SK-N-SH (cell line): ENCODE results near the gene CTDP1. TPM values are rescaled to one million over a fixed set of nuclear protein-coding genes. Genes with fewer than 3 reads are reported as not detected.

Experiments used
- CTCF ChIA-PET: fragments of 300-600, 350-600 bp; formaldehyde crosslinking; extraction: SDS; loops from one replicate; lab custom pipeline; 2021; lab: Yijun Ruan, JAX
- POLR2A ChIA-PET: fragments of 350-600 bp; sonication (Branson Sonifier 250); formaldehyde crosslinking; extraction: SDS; loops from one replicate; lab custom pipeline; 2020; ENCODE audit warnings: antibody characterized with exemption, inconsistent platforms; lab: Yijun Ruan, JAX
- DNase-seq: peaks from one replicate; pipeline ENCODE4 v3.0.0; 2012
- H2AFZ ChIP-seq: fragments of 200-600 bp; sonication (generic); 2 replicates; pipeline ENCODE4 v1.8.1; 2016; ENCODE audit warnings: antibody characterized with exemption, mild to moderate bottlenecking, low read depth
- H3F3A ChIP-seq: fragments of 200-600 bp; sonication (generic); replicated peaks from 2 replicates; pipeline ENCODE3; 2016; ENCODE audit warnings: antibody characterized with exemption, mild to moderate bottlenecking; ENCODE audit not compliant: insufficient read depth
- H3K27ac ChIP-seq, 2 experiments: fragments of 200-500 bp in 1 of 2; fragments of 200-600 bp in 1 of 2; sonication (Bioruptor generic) in 1 of 2; sonication (generic), shearing (Covaris generic) in 1 of 2; 2 replicates each; pipeline versions ENCODE4 v1.5.1 to v1.6.1; 2014 to 2016; ENCODE audit warnings: low read depth in 2 of 2, inconsistent platforms in 1 of 2, low read length in 1 of 2, mild to moderate bottlenecking in 1 of 2, mixed read lengths in 1 of 2
- H3K27me3 ChIP-seq: fragments of 200-600 bp; sonication (generic), shearing (Covaris generic); 2 replicates; pipeline ENCODE4 v1.6.1; 2016; ENCODE audit warnings: mixed run types; ENCODE audit not compliant: insufficient read depth
- H3K36me3 ChIP-seq, 2 experiments: fragments of 200-500 bp in 1 of 2; fragments of 200-600 bp in 1 of 2; sonication (Bioruptor generic) in 1 of 2; sonication (generic) in 1 of 2; replicated peaks in 1 of 2; 2 replicates each; pipeline versions ENCODE3 to v1.5.1; 2014 to 2016; ENCODE audit warnings: low read length in 1 of 2, mild to moderate bottlenecking in 1 of 2; ENCODE audit not compliant: insufficient read depth in 2 of 2, control insufficient read depth in 1 of 2
- H3K4me1 ChIP-seq, 2 experiments: fragments of 200-500 bp in 1 of 2; fragments of 200-600 bp in 1 of 2; sonication (Bioruptor generic) in 1 of 2; sonication (generic), shearing (Covaris generic) in 1 of 2; 2 replicates each; pipeline versions ENCODE4 v1.5.1 to v1.6.1; 2014 to 2016; ENCODE audit warnings: low read depth in 1 of 2, low read length in 1 of 2, mixed run types in 1 of 2; ENCODE audit not compliant: insufficient read depth in 2 of 2, control insufficient read depth in 1 of 2
- H3K4me2 ChIP-seq: fragments of 200-600 bp; sonication (generic), shearing (Covaris generic); 2 replicates; pipeline ENCODE4 v1.6.1; 2017; ENCODE audit warnings: mixed run types
- H3K4me3 ChIP-seq, 2 experiments: fragments of 200-500 bp in 1 of 2; fragments of 200-600 bp in 1 of 2; sonication (Bioruptor generic) in 1 of 2; sonication (generic), shearing (Covaris generic) in 1 of 2; 2 replicates each; pipeline versions ENCODE4 v1.5.1 to v1.8.1; 2014 to 2016; ENCODE audit warnings: low read depth in 2 of 2, inconsistent platforms in 1 of 2, low read length in 1 of 2, mild to moderate bottlenecking in 1 of 2, mixed read lengths in 1 of 2, moderate library complexity in 1 of 2
- H3K79me2 ChIP-seq: fragments of 200-600 bp; sonication (generic); 2 replicates; pipeline ENCODE4 v1.8.1; 2017; ENCODE audit warnings: mild to moderate bottlenecking; ENCODE audit not compliant: insufficient read depth
- H3K9ac ChIP-seq: fragments of 200-600 bp; sonication (generic); 2 replicates; pipeline ENCODE4 v1.6.1; 2017; ENCODE audit warnings: mixed run types
- H3K9me2 ChIP-seq: fragments of 200-600 bp; sonication (generic); 2 replicates; pipeline ENCODE4 v1.6.1; 2017; ENCODE audit warnings: mixed run types
- H3K9me3 ChIP-seq: fragments of 200-600 bp; sonication (generic); 2 replicates; pipeline ENCODE4 v1.6.1; 2017; ENCODE audit warnings: mixed run types, mild to moderate bottlenecking, moderate library complexity
- H4K20me1 ChIP-seq: fragments of 200-600 bp; sonication (generic); 2 replicates; pipeline ENCODE4 v1.6.1; 2017; ENCODE audit warnings: mild to moderate bottlenecking, mixed run types; ENCODE audit not compliant: insufficient read depth
- CHD2 ChIP-seq: fragments of 150-350 bp; IDR thresholded peaks from 2 replicates; pipeline ENCODE4 v1.6.1; 2018; ENCODE audit warnings: low read length; ENCODE audit not compliant: partially characterized antibody
- ELF1 ChIP-seq: IDR thresholded peaks from 2 replicates; pipeline ENCODE4 v1.4.0; 2012
- EZH2phosphoT487 ChIP-seq: fragments of 200-600 bp; sonication (generic); IDR thresholded peaks from 2 replicates; pipeline ENCODE4 v1.6.1; 2017; ENCODE audit warnings: low read depth, mixed run types, mild to moderate bottlenecking, antibody characterized with exemption, moderate library complexity, borderline replicate concordance
- FOXJ3 ChIP-seq: sonication (generic); formaldehyde crosslinking; IDR thresholded peaks from 2 replicates; pipeline ENCODE4 v1.5.1; 2020; ENCODE audit warnings: mild to moderate bottlenecking, missing genetic modification reagents
- GABPA ChIP-seq: IDR thresholded peaks from 2 replicates; pipeline ENCODE4 v1.4.0; 2012; ENCODE audit warnings: low read depth, mild to moderate bottlenecking
- GATA2 ChIP-seq: sonication (generic); formaldehyde crosslinking; IDR thresholded peaks from 2 replicates; pipeline ENCODE4 v1.5.0; 2020; ENCODE audit warnings: mild to moderate bottlenecking, missing genetic modification reagents
- JUND ChIP-seq: IDR thresholded peaks from 2 replicates; pipeline ENCODE4 v1.4.0; 2012
- MEF2A ChIP-seq: IDR thresholded peaks from 2 replicates; pipeline ENCODE4 v1.4.0; 2012; ENCODE audit warnings: low read depth, borderline replicate concordance
- MXI1 ChIP-seq: IDR thresholded peaks from 2 replicates; pipeline ENCODE4 v1.6.1; 2012; ENCODE audit warnings: mild to moderate bottlenecking, low read depth, low read length, improper control_type of control experiment
- NFIC ChIP-seq: IDR thresholded peaks from 2 replicates; pipeline ENCODE4 v1.4.0; 2012; ENCODE audit warnings: borderline replicate concordance
- POLR2AphosphoS5 ChIP-seq: IDR thresholded peaks from 2 replicates; pipeline ENCODE4 v1.6.1; 2012; ENCODE audit warnings: low read depth, low read length
- RAD21 ChIP-seq: IDR thresholded peaks from 2 replicates; pipeline ENCODE4 v1.6.1; 2012; ENCODE audit warnings: mild to moderate bottlenecking, low read length
- RFX5 ChIP-seq: IDR thresholded peaks from 2 replicates; pipeline ENCODE4 v1.6.1; 2012; ENCODE audit warnings: mild to moderate bottlenecking, improper control_type of control experiment, low read length
- ZBTB33 ChIP-seq: IDR thresholded peaks from 2 replicates; pipeline ENCODE4 v1.4.0; 2012; ENCODE audit warnings: low read depth, borderline replicate concordance
- WGBS: methylation state at CpG from one replicate; pipeline ENCODE4 v1.1.6; 2017; ENCODE audit warnings: low lambda C conversion rate; 5-methylcytosine and 5-hydroxymethylcytosine counted together
- polyA plus RNA-seq, 3 experiments: library from polyadenylated mRNA; depleted of rRNA; stranded (reverse); fragments of >200 nt; gene quantifications; 2 replicates each; pipeline ENCODE4 v1.2.3, GENCODE V29; 2012
- TF ChIP-seq, protein P1 (sequence below): fragments of 150-350 bp; IDR thresholded peaks from 2 replicates; pipeline ENCODE4 v1.6.1; 2016; ENCODE audit warnings: mild to moderate bottlenecking, low read depth, low read length
- TF ChIP-seq, protein P2 (sequence below): IDR thresholded peaks from 2 replicates; pipeline ENCODE4; 2012
- TF ChIP-seq, protein P3 (sequence below): IDR thresholded peaks from 2 replicates; pipeline ENCODE4 v1.4.0; 2012; ENCODE audit warnings: low read depth

CTDP1 gene
- polyA plus RNA-seq, 1 of the 3 experiments (the other 2 are of a cell fraction) = 15.6 TPM

GRCh38 chr18:79765491-79766245 is 86.1 kb downstream of the CTDP1 start:
- no peaks in the 10 kb centered on the region for H3K36me3 ChIP-seq
- H3K9me2 ChIP-seq = no peaks in the 10 kb centered on the region
- no peak overlapping the region for H3K9ac ChIP-seq
- no peak for DNase-seq
- H3K4me2 ChIP-seq = no peak overlapping the region
- H3K27me3 ChIP-seq = peaks cover 29% of the 10 kb centered on the region; the same call in 1 of the 2 replicates
- CTCF ChIA-PET = interaction anchor here (0.8 kb wide), 2 partner anchors 8 to 18 kb away, joined by 3 read pairs; no protein-coding TSS in a partner anchor
- no peaks in the 10 kb centered on the region for H4K20me1 ChIP-seq
- H3K4me1 ChIP-seq = no peaks in the 10 kb centered on the region; a peak in 1 of 4 replicates
- H3F3A ChIP-seq = no peaks in the 10 kb centered on the region
- no peak overlapping the region for H3K27ac ChIP-seq
- H3K9me3 ChIP-seq = no peaks in the 10 kb centered on the region
- POLR2A ChIA-PET = no interaction called here
- TF ChIP-seq MEF2A = no peak
- no peak for TF ChIP-seq ZBTB33
- no peak for TF ChIP-seq RFX5
- TF ChIP-seq FOXJ3 (CRISPR knock-in tag) = no peak
- TF ChIP-seq MXI1 = no peak
- H3K79me2 ChIP-seq = no peaks in the 10 kb centered on the region
- H2AFZ ChIP-seq = no peak overlapping the region
- no peak overlapping the region for H3K4me3 ChIP-seq
- 12% methylated on average over 12 of the region's 14 CpGs for WGBS

DNA sequence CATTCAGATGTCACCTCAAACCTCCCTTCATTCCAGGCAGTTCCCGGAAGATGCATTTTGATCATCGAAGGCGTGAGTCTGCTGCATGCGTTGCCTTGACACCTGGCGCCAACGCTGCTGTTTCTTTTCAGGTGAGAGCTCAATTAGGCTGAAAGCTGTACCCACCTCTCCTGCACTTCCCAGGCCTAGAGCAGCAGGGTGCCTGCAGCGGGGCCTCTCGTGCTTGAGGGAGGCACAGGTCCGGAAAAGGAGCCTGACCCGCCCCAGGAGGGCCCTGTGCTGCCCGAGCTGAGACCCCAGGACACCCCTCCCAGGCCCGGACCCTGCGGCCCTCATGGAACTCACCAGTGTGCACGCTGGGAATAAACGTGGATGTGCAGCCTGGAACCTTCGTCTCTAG is 86.7 kb downstream of the CTDP1 start:
- 17% methylated on average over 15 of the region's 16 CpGs for WGBS

More for the DNA sequence above, 86.7 kb downstream of the CTDP1 start:
- Histone ChIP-seq H3K9ac (no peak overlapping the region), H3K4me2 (no peak overlapping the region), H3K27ac (no peak overlapping the region), H3F3A (no peaks in the 10 kb centered on the region), H3K4me1 (no peaks in the 10 kb centered on the region; a peak in 1 of 4 replicates), H3K27me3 (peaks cover 29% of the 10 kb centered on the region; the same call in 1 of the 2 replicates), H3K79me2 (no peaks in the 10 kb centered on the region), H3K9me2 (no peaks in the 10 kb centered on the region), H2AFZ (no peak overlapping the region), H3K4me3 (no peak overlapping the region), H3K9me3 (no peaks in the 10 kb centered on the region), H3K36me3 (no peaks in the 10 kb centered on the region), H4K20me1 (no peaks in the 10 kb centered on the region)
- POLR2A ChIA-PET = no interaction called here
- no peak for DNase-seq
- TF ChIP-seq, protein P1, sequence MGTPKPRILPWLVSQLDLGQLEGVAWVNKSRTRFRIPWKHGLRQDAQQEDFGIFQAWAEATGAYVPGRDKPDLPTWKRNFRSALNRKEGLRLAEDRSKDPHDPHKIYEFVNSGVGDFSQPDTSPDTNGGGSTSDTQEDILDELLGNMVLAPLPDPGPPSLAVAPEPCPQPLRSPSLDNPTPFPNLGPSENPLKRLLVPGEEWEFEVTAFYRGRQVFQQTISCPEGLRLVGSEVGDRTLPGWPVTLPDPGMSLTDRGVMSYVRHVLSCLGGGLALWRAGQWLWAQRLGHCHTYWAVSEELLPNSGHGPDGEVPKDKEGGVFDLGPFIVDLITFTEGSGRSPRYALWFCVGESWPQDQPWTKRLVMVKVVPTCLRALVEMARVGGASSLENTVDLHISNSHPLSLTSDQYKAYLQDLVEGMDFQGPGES = no peak
- TF ChIP-seq CHD2 (no peak), MXI1 (no peak), NFIC (no peak), GATA2 (CRISPR knock-in tag) (no peak), RAD21 (no peak), GABPA (no peak), POLR2AphosphoS5 (no peak), JUND (no peak), EZH2phosphoT487 (no peak), ELF1 (no peak)
- TF ChIP-seq, protein P2, sequence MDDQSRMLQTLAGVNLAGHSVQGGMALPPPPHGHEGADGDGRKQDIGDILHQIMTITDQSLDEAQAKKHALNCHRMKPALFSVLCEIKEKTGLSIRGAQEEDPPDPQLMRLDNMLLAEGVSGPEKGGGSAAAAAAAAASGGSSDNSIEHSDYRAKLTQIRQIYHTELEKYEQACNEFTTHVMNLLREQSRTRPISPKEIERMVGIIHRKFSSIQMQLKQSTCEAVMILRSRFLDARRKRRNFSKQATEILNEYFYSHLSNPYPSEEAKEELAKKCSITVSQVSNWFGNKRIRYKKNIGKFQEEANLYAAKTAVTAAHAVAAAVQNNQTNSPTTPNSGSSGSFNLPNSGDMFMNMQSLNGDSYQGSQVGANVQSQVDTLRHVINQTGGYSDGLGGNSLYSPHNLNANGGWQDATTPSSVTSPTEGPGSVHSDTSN = no peak
- TF ChIP-seq, protein P3, sequence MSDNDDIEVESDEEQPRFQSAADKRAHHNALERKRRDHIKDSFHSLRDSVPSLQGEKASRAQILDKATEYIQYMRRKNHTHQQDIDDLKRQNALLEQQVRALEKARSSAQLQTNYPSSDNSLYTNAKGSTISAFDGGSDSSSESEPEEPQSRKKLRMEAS = no peak
- CTCF ChIA-PET = interaction anchor here (0.8 kb wide), 1 partner anchor 9 kb away, joined by 3 read pairs; no protein-coding TSS in a partner anchor
